Measurements from ENCODE around the gene SPATA45.

- TF ChIP-seq, protein P1, sequence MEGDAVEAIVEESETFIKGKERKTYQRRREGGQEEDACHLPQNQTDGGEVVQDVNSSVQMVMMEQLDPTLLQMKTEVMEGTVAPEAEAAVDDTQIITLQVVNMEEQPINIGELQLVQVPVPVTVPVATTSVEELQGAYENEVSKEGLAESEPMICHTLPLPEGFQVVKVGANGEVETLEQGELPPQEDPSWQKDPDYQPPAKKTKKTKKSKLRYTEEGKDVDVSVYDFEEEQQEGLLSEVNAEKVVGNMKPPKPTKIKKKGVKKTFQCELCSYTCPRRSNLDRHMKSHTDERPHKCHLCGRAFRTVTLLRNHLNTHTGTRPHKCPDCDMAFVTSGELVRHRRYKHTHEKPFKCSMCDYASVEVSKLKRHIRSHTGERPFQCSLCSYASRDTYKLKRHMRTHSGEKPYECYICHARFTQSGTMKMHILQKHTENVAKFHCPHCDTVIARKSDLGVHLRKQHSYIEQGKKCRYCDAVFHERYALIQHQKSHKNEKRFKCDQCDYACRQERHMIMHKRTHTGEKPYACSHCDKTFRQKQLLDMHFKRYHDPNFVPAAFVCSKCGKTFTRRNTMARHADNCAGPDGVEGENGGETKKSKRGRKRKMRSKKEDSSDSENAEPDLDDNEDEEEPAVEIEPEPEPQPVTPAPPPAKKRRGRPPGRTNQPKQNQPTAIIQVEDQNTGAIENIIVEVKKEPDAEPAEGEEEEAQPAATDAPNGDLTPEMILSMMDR (IDR thresholded peaks at IDR 0.05): no peak
- no peak for TF ChIP-seq POLR2A (IDR thresholded peaks at IDR 0.05)
- no peak for TF ChIP-seq EP300 (IDR thresholded peaks at IDR 0.05)
- TF ChIP-seq POLR2AphosphoS5 (IDR thresholded peaks at IDR 0.05): no peak
These were observed 61.6 kb downstream of the SPATA45 start for GRCh38 chr1:212785871-212786270.
